Activated CD4-positive, alpha-beta T cell treated with anti-CD3 and anti-CD28 coated beads, Interleukin-2, amount 50 U/mL, for 4 hours (primary cell): ENCODE data around the gene RORB.
"Not testable (repeated sequence)": the region's sequence is repeated elsewhere in the genome, so short reads cannot be mapped to it uniquely, and the experiment has no call there.

Source experiments
- DNase-seq, 2 experiments: peaks; one replicate each; pipeline ENCODE4 v3.0.0-alpha.2; 2020

The RORB gene

GRCh38 chr9:74517188-74517587, 20.1 kb downstream of the RORB start:
- no peak for DNase-seq

GRCh38 chr9:74519419-74519818, 22.3 kb downstream of the RORB start:
- no peak for DNase-seq

- DNase-seq, result no peak
Observed at GRCh38 chr9:74521009-74521408, 23.9 kb downstream of the RORB start.

- DNase-seq, result no peak
Observed at GRCh38 chr9:74524289-74524688, 27.2 kb downstream of the RORB start.

GRCh38 chr9:74526215-74526614, 29.1 kb downstream of the RORB start:
- DNase-seq, result no peak

- DNase-seq, result no peak
Observed at GRCh38 chr9:74527718-74528117, 30.6 kb downstream of the RORB start.

- DNase-seq, result no peak
Observed at GRCh38 chr9:74528207-74528606, 31.1 kb downstream of the RORB start.

- not testable (repeated sequence) for DNase-seq
Observed at GRCh38 chr9:74530458-74530857, 33.3 kb downstream of the RORB start.

GRCh38 chr9:74533253-74533652, 36.1 kb downstream of the RORB start:
- no peak for DNase-seq

GRCh38 chr9:74534841-74535240, 37.7 kb downstream of the RORB start:
- no peak for DNase-seq

- no peak for DNase-seq
Observed at GRCh38 chr9:74543145-74543544, 46.0 kb downstream of the RORB start.

- no peak for DNase-seq
Observed at GRCh38 chr9:74551266-74551665, 54.1 kb downstream of the RORB start.

GRCh38 chr9:74554751-74555419, 57.8 kb downstream of the RORB start:
- DNase-seq, result no peak

- no peak for DNase-seq
Observed at GRCh38 chr9:74555565-74555964, 58.4 kb downstream of the RORB start.

- DNase-seq, result no peak
Observed at GRCh38 chr9:74556685-74557084, 59.5 kb downstream of the RORB start.

- DNase-seq, result no peak
Observed at GRCh38 chr9:74557571-74557970, 60.4 kb downstream of the RORB start.

GRCh38 chr9:74562611-74563010, 65.5 kb downstream of the RORB start:
- DNase-seq, result no peak

GRCh38 chr9:74570879-74571512, 73.9 kb downstream of the RORB start:
- no peak for DNase-seq

GRCh38 chr9:74573640-74574191, 76.6 kb downstream of the RORB start:
- DNase-seq, result no peak

- no peak for DNase-seq
Observed at GRCh38 chr9:74576176-74576575, 79.0 kb downstream of the RORB start.

GRCh38 chr9:74577956-74578355, 80.8 kb downstream of the RORB start:
- DNase-seq, result no peak

- DNase-seq, result no peak
Observed at GRCh38 chr9:74589576-74589975, 92.4 kb downstream of the RORB start.

- DNase-seq, result no peak
Observed at GRCh38 chr9:74595286-74595685, 98.2 kb downstream of the RORB start.

- no peak for DNase-seq
Observed at GRCh38 chr9:74598874-74599273, 101.7 kb downstream of the RORB start.
